H9 (cell line): ENCODE results near the gene NCR1. TPM values are rescaled to one million over a fixed set of nuclear protein-coding genes. Genes with fewer than 3 reads are reported as not detected.
A peak's percentile ranks its signal among the peaks of the same experiment; 100 is the strongest.
"Not testable (repeated sequence)": the region's sequence is repeated elsewhere in the genome, so short reads cannot be mapped to it uniquely, and the experiment has no call there.

Source experiments
- DNase-seq: peaks from one replicate; pipeline ENCODE4 v3.0.0-alpha.2; 2017
- H2AFZ ChIP-seq: one replicate; pipeline ENCODE4 v1.6.1; 2013; ENCODE audit warnings: mild to moderate bottlenecking, low read length, control low read depth, moderate library complexity
- H2AK5ac ChIP-seq: 2 replicates; pipeline ENCODE4 v1.6.1; 2013; ENCODE audit warnings: low read length, control low read depth, mixed read lengths; ENCODE audit not compliant: insufficient read length
- H2BK120ac ChIP-seq: one replicate; pipeline ENCODE4 v1.6.1; 2013; ENCODE audit warnings: low read depth, mild to moderate bottlenecking, low read length, control low read depth, inconsistent platforms; ENCODE audit not compliant: poor library complexity, severe bottlenecking
- H2BK12ac ChIP-seq: 2 replicates; pipeline ENCODE4 v1.6.1; 2013; ENCODE audit warnings: low read length, control low read depth, mixed read lengths, low read depth; ENCODE audit not compliant: insufficient read length
- H2BK15ac ChIP-seq: 2 replicates; pipeline ENCODE4 v1.6.1; 2013; ENCODE audit warnings: low read depth, low read length, control low read depth
- H2BK20ac ChIP-seq: one replicate; pipeline ENCODE4 v1.6.1; 2013; ENCODE audit warnings: low read depth, mild to moderate bottlenecking, low read length, control low read depth, inconsistent platforms; ENCODE audit not compliant: poor library complexity, severe bottlenecking
- H2BK5ac ChIP-seq: 2 replicates; pipeline ENCODE4 v1.6.1; 2013; ENCODE audit warnings: low read length, control low read depth, mixed read lengths; ENCODE audit not compliant: insufficient read length
- H3K14ac ChIP-seq: 2 replicates; pipeline ENCODE4 v1.6.1; 2013; ENCODE audit warnings: low read length, control low read depth; ENCODE audit not compliant: insufficient read depth
- H3K18ac ChIP-seq: 2 replicates; pipeline ENCODE4 v1.6.1; 2013; ENCODE audit warnings: low read depth, mild to moderate bottlenecking, mixed read lengths, low read length, control low read depth; ENCODE audit not compliant: insufficient read length
- H3K23ac ChIP-seq: 2 replicates; pipeline ENCODE4 v1.6.1; 2013; ENCODE audit warnings: low read length, control low read depth, mixed read lengths, low read depth; ENCODE audit not compliant: insufficient read length
- H3K23me2 ChIP-seq: 2 replicates; pipeline ENCODE4 v1.6.1; 2013; ENCODE audit warnings: low read depth, mild to moderate bottlenecking, mixed read lengths, low read length, control low read depth; ENCODE audit not compliant: insufficient read length, poor library complexity, severe bottlenecking
- H3K27ac ChIP-seq: 2 replicates; pipeline ENCODE4 v1.5.1; 2013; ENCODE audit warnings: low read length, control low read depth, mixed read lengths, low read depth; ENCODE audit not compliant: insufficient read length
- H3K27me3 ChIP-seq: 2 replicates; pipeline ENCODE4 v1.6.1; 2013; ENCODE audit warnings: low read length, control low read depth, inconsistent platforms; ENCODE audit not compliant: insufficient read depth
- H3K4ac ChIP-seq: 2 replicates; pipeline ENCODE4 v1.6.1; 2013; ENCODE audit warnings: low read depth, mild to moderate bottlenecking, control low read depth, inconsistent platforms, low read length, moderate library complexity
- H3K4me1 ChIP-seq: 2 replicates; pipeline ENCODE4 v1.6.1; 2013; ENCODE audit warnings: low read length, control low read depth, inconsistent platforms; ENCODE audit not compliant: insufficient read depth
- H3K4me2 ChIP-seq: 2 replicates; pipeline ENCODE4 v1.6.1; 2013; ENCODE audit warnings: low read length, control low read depth, mixed read lengths; ENCODE audit not compliant: insufficient read length, insufficient read depth
- H3K56ac ChIP-seq: 2 replicates; pipeline ENCODE4 v1.6.1; 2013; ENCODE audit warnings: low read depth, mild to moderate bottlenecking, mixed read lengths, low read length, control low read depth; ENCODE audit not compliant: insufficient read length
- H3K79me1 ChIP-seq: 2 replicates; pipeline ENCODE4 v1.6.1; 2013; ENCODE audit warnings: low read depth, mild to moderate bottlenecking, moderate library complexity, low read length, control low read depth, inconsistent platforms; ENCODE audit not compliant: insufficient read depth, poor library complexity, severe bottlenecking
- H3K79me2 ChIP-seq: 2 replicates; pipeline ENCODE4 v1.6.1; 2013; ENCODE audit warnings: low read length, control low read depth, inconsistent platforms; ENCODE audit not compliant: insufficient read depth
- H3K9ac ChIP-seq: 2 replicates; pipeline ENCODE4 v1.6.1; 2013; ENCODE audit warnings: low read length, control low read depth, mixed read lengths; ENCODE audit not compliant: insufficient read length; ENCODE audit errors: extremely low read depth
- H3K9me3 ChIP-seq: one replicate; pipeline ENCODE4 v1.6.1; 2013; ENCODE audit warnings: low read depth, low read length, inconsistent platforms; ENCODE audit not compliant: control insufficient read depth
- H3T11ph ChIP-seq: one replicate; pipeline ENCODE4 v1.6.1; 2013; ENCODE audit warnings: mild to moderate bottlenecking, low read length, control low read depth, inconsistent platforms
- H4K20me1 ChIP-seq: one replicate; pipeline ENCODE4 v1.6.1; 2013; ENCODE audit not compliant: control insufficient read depth, insufficient read length, insufficient read depth
- H4K5ac ChIP-seq: 2 replicates; pipeline ENCODE4 v1.6.1; 2013; ENCODE audit warnings: low read depth, mild to moderate bottlenecking, mixed read lengths, low read length, control low read depth; ENCODE audit not compliant: insufficient read length
- H4K8ac ChIP-seq: replicated peaks from 2 replicates; pipeline ENCODE4 v1.6.1; 2013; ENCODE audit warnings: low read length, control low read depth, mixed read lengths, low read depth; ENCODE audit not compliant: insufficient read length
- H4K91ac ChIP-seq: 2 replicates; pipeline ENCODE4 v1.6.1; 2013; ENCODE audit warnings: low read depth, mild to moderate bottlenecking, moderate library complexity, mixed read lengths, low read length, control low read depth; ENCODE audit not compliant: insufficient read length
- H3K27ac Mint-ChIP-seq, 3 experiments: 2 replicates in 2 of 3; 3 replicates in 1 of 3; pipeline ENCODE4 v1.8.0; 2020 to 2021; ENCODE audit warnings: mixed read lengths in 3 of 3, mild to moderate bottlenecking in 1 of 3, moderate library complexity in 1 of 3
- H3K27me3 Mint-ChIP-seq: 2 replicates; pipeline ENCODE4 v1.8.0; 2021; ENCODE audit warnings: low read depth, mild to moderate bottlenecking, moderate library complexity, mixed read lengths
- H3K36me3 Mint-ChIP-seq, 3 experiments: 2 replicates in 2 of 3; 3 replicates in 1 of 3; pipeline ENCODE4 v1.8.0; 2020 to 2021; ENCODE audit warnings: low read depth in 3 of 3, mixed read lengths in 3 of 3; ENCODE audit not compliant: insufficient read depth in 1 of 3
- H3K4me1 Mint-ChIP-seq, 2 experiments: 2 replicates each; pipeline ENCODE4 v1.8.0; 2020; ENCODE audit warnings: mixed read lengths in 2 of 2
- H3K4me3 Mint-ChIP-seq, 2 experiments: 2 replicates in 1 of 2; 3 replicates in 1 of 2; pipeline ENCODE4 v1.8.0; 2020 to 2021; ENCODE audit warnings: mild to moderate bottlenecking in 2 of 2, mixed read lengths in 2 of 2, moderate library complexity in 1 of 2
- H3K9me3 Mint-ChIP-seq, 2 experiments: 2 replicates in 1 of 2; 3 replicates in 1 of 2; pipeline ENCODE4 v1.8.0; 2020; ENCODE audit warnings: mild to moderate bottlenecking in 2 of 2, mixed read lengths in 2 of 2, moderate library complexity in 1 of 2
- WGBS: extraction: QIAGEN DNeasy Blood & Tissue Kit; methylation state at CpG from one replicate; pipeline ENCODE4 v1.1.7; 2013; ENCODE audit warnings: missing lambda C conversion rate, low lambda C conversion rate, mixed read lengths; ENCODE audit not compliant: insufficient read length; ENCODE audit errors: extremely low coverage; 5-methylcytosine and 5-hydroxymethylcytosine counted together
- total RNA-seq: library from RNA; stranded (reverse); gene quantifications from 2 replicates; pipeline ENCODE4 v1.2.1, GENCODE V29; 2021
- TF ChIP-seq, protein P1 (sequence below): fragments of 200-600 bp; sonication (generic); conservative IDR thresholded peaks from 3 replicates; pipeline ENCODE4 v1.8.0; 2021; ENCODE audit warnings: antibody characterized with exemption, mild to moderate bottlenecking

Gene NCR1
- total RNA-seq, 1 experiment from 2014 or later = 2.0 TPM

GRCh38 chr19:54949412-54949811, 43.5 kb downstream of the NCR1 start:
- Histone ChIP-seq H3K23me2 (no peaks in the 10 kb centered on the region), H3K27me3 (no peaks in the 10 kb centered on the region), H4K20me1 (no peaks in the 10 kb centered on the region), H3K79me2 (no peaks in the 10 kb centered on the region), H2BK5ac (no peak overlapping the region), H4K8ac (no peak overlapping the region), H3K4ac (no peak overlapping the region), H3K4me1 (no peaks in the 10 kb centered on the region; the same call in 1 of the 2 replicates), H2BK20ac (no peak overlapping the region), H2BK120ac (no peak overlapping the region), H2BK15ac (no peak overlapping the region), H3K18ac (no peak overlapping the region), H4K91ac (no peak overlapping the region), H3K56ac (no peak overlapping the region), H3T11ph (no peak overlapping the region), H3K9ac (no peak overlapping the region), H2AFZ (no peak overlapping the region), H3K4me2 (no peak overlapping the region), H4K5ac (no peak overlapping the region), H3K23ac (no peak overlapping the region), H2AK5ac (no peak overlapping the region), H2BK12ac (no peak overlapping the region), H3K9me3 (no peaks in the 10 kb centered on the region), H3K79me1 (no peaks in the 10 kb centered on the region), H3K27ac (no peak overlapping the region), H3K14ac (no peak overlapping the region)
- WGBS = no CpG with 5 or more reads among the region's 2 CpGs
- no peak overlapping the region for H3K27ac Mint-ChIP-seq
- TF ChIP-seq, protein P1, sequence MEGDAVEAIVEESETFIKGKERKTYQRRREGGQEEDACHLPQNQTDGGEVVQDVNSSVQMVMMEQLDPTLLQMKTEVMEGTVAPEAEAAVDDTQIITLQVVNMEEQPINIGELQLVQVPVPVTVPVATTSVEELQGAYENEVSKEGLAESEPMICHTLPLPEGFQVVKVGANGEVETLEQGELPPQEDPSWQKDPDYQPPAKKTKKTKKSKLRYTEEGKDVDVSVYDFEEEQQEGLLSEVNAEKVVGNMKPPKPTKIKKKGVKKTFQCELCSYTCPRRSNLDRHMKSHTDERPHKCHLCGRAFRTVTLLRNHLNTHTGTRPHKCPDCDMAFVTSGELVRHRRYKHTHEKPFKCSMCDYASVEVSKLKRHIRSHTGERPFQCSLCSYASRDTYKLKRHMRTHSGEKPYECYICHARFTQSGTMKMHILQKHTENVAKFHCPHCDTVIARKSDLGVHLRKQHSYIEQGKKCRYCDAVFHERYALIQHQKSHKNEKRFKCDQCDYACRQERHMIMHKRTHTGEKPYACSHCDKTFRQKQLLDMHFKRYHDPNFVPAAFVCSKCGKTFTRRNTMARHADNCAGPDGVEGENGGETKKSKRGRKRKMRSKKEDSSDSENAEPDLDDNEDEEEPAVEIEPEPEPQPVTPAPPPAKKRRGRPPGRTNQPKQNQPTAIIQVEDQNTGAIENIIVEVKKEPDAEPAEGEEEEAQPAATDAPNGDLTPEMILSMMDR = no peak
- no peak for DNase-seq
- no peaks in the 10 kb centered on the region for H3K27me3 Mint-ChIP-seq
- peaks cover 0 to 82% of the 10 kb centered on the region in 2 experiments; a peak in 2 of 5 replicates for H3K9me3 Mint-ChIP-seq
- H3K4me3 Mint-ChIP-seq = no peak overlapping the region
- H3K4me1 Mint-ChIP-seq = peaks cover 0 to 24% of the 10 kb centered on the region in 2 experiments; a peak in 2 of 4 replicates
- no peaks in the 10 kb centered on the region for H3K36me3 Mint-ChIP-seq

DNA sequence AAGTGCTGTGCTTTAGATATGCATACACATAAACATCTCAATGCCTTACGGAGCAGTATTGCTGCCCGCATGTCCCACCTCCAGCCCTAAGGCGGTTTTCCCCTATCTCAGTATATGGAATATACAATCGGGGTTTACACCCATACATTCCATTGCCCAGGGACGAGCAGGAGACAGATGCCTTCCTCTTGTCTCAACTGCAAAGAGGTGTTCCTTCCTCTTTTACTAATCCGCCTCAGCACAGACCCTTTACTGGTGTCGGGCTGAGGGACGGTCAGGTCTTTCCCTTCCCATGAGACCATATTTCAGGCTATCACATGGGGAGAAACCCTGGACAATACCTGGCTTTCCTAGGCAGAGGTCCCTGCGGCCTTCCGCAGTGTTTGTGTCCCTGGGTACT, 44.6 kb downstream of the NCR1 start:
- not testable (repeated sequence) for H2BK12ac ChIP-seq

More for the DNA sequence above, 44.6 kb downstream of the NCR1 start:
- H3K79me2 ChIP-seq, H3K23me2 ChIP-seq, H2BK15ac ChIP-seq, H3K23ac ChIP-seq, H2AFZ ChIP-seq, H3K27ac ChIP-seq, H2BK120ac ChIP-seq, H3T11ph ChIP-seq, H3K79me1 ChIP-seq, H4K8ac ChIP-seq, H4K20me1 ChIP-seq, H3K4me3 Mint-ChIP-seq, H3K9ac ChIP-seq, H3K4me2 ChIP-seq, H3K18ac ChIP-seq, DNase-seq, H3K4ac ChIP-seq, H3K27me3 ChIP-seq, H3K14ac ChIP-seq, H3K9me3 ChIP-seq, H3K4me1 ChIP-seq, H4K91ac ChIP-seq, H3K56ac ChIP-seq, H3K36me3 Mint-ChIP-seq, H2BK20ac ChIP-seq, H2BK5ac ChIP-seq, H4K5ac ChIP-seq, H3K27me3 Mint-ChIP-seq, H2AK5ac ChIP-seq: not testable (repeated sequence)
- Mint-ChIP-seq H3K9me3 (peaks cover 2 to 87% of the 10 kb centered on the region in 2 experiments; a peak in 3 of 5 replicates), H3K4me1 (peaks cover 0 to 22% of the 10 kb centered on the region in 2 experiments; a peak in 2 of 4 replicates), H3K27ac (peak overlapping the region in 1 of 3 experiments; percentile 92; a peak in 2 of 7 replicates)
- no CpG with 5 or more reads among the region's 10 CpGs for WGBS
